H1 (cell line): Measurements from ENCODE around the gene DPEP2NB. TPM values are rescaled to one million over a fixed set of nuclear protein-coding genes. Genes with fewer than 3 reads are reported as not detected.

Source experiments
- CTCF ChIA-PET: fragments of 300-600 bp; sonication (Branson Sonifier 250); formaldehyde crosslinking; loops from one replicate; lab custom pipeline; 2021; ENCODE audit not compliant: partially characterized antibody; lab: Charles Lee
- POLR2A ChIA-PET: fragments of 300-600 bp; sonication (Branson Sonifier 250); formaldehyde crosslinking; loops from one replicate; lab custom pipeline; 2021; ENCODE audit warnings: inconsistent platforms; ENCODE audit not compliant: partially characterized antibody; lab: Charles Lee
- DNase-seq, 2 experiments: peaks; one replicate each; pipeline versions ENCODE4 v3.0.0 to v3.0.0-alpha.2; 2010 to 2022; ENCODE audit warnings: low spot score in 2 of 2, low read depth in 1 of 2, mixed read lengths in 1 of 2
- FAIRE-seq: peaks from 2 replicates; lab custom pipeline; 2011; peaks lifted over from hg19 to GRCh38; lab: Jason Lieb, UNC
- H2AFZ ChIP-seq: 2 replicates; pipeline ENCODE4 v1.8.1; 2012; ENCODE audit warnings: low read length, inconsistent platforms
- H2AK5ac ChIP-seq: 2 replicates; pipeline ENCODE4 v1.6.1; 2013; ENCODE audit warnings: low read depth, low read length
- H2BK120ac ChIP-seq: replicated peaks from 2 replicates; pipeline ENCODE3; 2013; ENCODE audit warnings: low read depth, low read length, inconsistent platforms
- H2BK12ac ChIP-seq: 2 replicates; pipeline ENCODE4 v1.6.1; 2013; ENCODE audit warnings: low read depth, low read length
- H2BK15ac ChIP-seq: 2 replicates; pipeline ENCODE4 v1.6.1; 2013; ENCODE audit warnings: low read length
- H2BK20ac ChIP-seq: 2 replicates; pipeline ENCODE4 v1.6.1; 2013; ENCODE audit warnings: low read length
- H2BK5ac ChIP-seq: 2 replicates; pipeline ENCODE4 v1.6.1; 2013; ENCODE audit warnings: low read depth, low read length
- H3K14ac ChIP-seq: 2 replicates; pipeline ENCODE4 v1.6.1; 2013; ENCODE audit warnings: inconsistent platforms; ENCODE audit not compliant: insufficient read length
- H3K18ac ChIP-seq: 2 replicates; pipeline ENCODE4 v1.6.1; 2013; ENCODE audit warnings: low read length; ENCODE audit errors: extremely low read depth
- H3K23ac ChIP-seq: 2 replicates; pipeline ENCODE4 v1.6.1; 2013; ENCODE audit warnings: inconsistent platforms; ENCODE audit not compliant: insufficient read length
- H3K23me2 ChIP-seq: 2 replicates; pipeline ENCODE4 v1.6.1; 2013; ENCODE audit warnings: low read depth, low read length
- H3K27ac ChIP-seq: 2 replicates; pipeline ENCODE4 v1.6.1; 2011; ENCODE audit warnings: low read depth, low read length, inconsistent platforms
- H3K27me3 ChIP-seq, 4 experiments: replicated peaks in 1 of 4; 1 replicate in 1 of 4; 2 replicates in 3 of 4; pipeline versions ENCODE4 v1.6.1 to v1.8.1; 2011 to 2013; ENCODE audit warnings: low read length in 3 of 4, mild to moderate bottlenecking in 3 of 4, inconsistent platforms in 2 of 4, mixed read lengths in 2 of 4, moderate library complexity in 1 of 4; ENCODE audit not compliant: control insufficient read depth in 3 of 4, insufficient read depth in 3 of 4; ENCODE audit errors: extremely low read depth in 1 of 4
- H3K36me3 ChIP-seq, 4 experiments: 2 replicates each; pipeline versions ENCODE4 v1.6.1 to v1.8.1; 2011 to 2013; ENCODE audit warnings: mild to moderate bottlenecking in 4 of 4, low read length in 3 of 4, moderate library complexity in 2 of 4, control low read depth in 1 of 4, inconsistent platforms in 1 of 4; ENCODE audit not compliant: insufficient read depth in 4 of 4, control insufficient read depth in 2 of 4
- H3K4ac ChIP-seq: replicated peaks from 2 replicates; pipeline ENCODE3; 2013; ENCODE audit warnings: low read length, low read depth, mixed read lengths, inconsistent platforms; ENCODE audit not compliant: insufficient read length
- H3K4me1 ChIP-seq, 4 experiments: replicated peaks in 1 of 4; 1 replicate in 1 of 4; 2 replicates in 3 of 4; pipeline versions ENCODE4 v1.6.1 to v1.8.1; 2011 to 2013; ENCODE audit warnings: low read length in 3 of 4, inconsistent platforms in 2 of 4, mixed read lengths in 1 of 4; ENCODE audit not compliant: insufficient read depth in 4 of 4, control insufficient read depth in 3 of 4
- H3K4me2 ChIP-seq, 2 experiments: 2 replicates each; pipeline versions ENCODE4 v1.6.1 to v1.8.1; 2011 to 2013; ENCODE audit warnings: low read depth in 2 of 2, low read length in 2 of 2, control low read depth in 1 of 2, inconsistent platforms in 1 of 2, mild to moderate bottlenecking in 1 of 2; ENCODE audit not compliant: insufficient read depth in 1 of 2
- H3K4me3 ChIP-seq, 4 experiments: fragments of 200-600, 300-600 bp in 1 of 4; sonication (generic), shearing (Covaris generic), sonication (Bioruptor Twin) in 1 of 4; 2 replicates each; pipeline versions ENCODE4 v1.5.1 to v1.8.1; 2011 to 2016; ENCODE audit warnings: low read length in 4 of 4, low read depth in 3 of 4, control low read depth in 2 of 4, inconsistent platforms in 2 of 4, mild to moderate bottlenecking in 2 of 4, mixed read lengths in 1 of 4, moderate library complexity in 1 of 4; ENCODE audit not compliant: insufficient read depth in 2 of 4; ENCODE audit errors: extremely low read depth in 1 of 4
- H3K56ac ChIP-seq: replicated peaks from 2 replicates; pipeline ENCODE3; 2013; ENCODE audit warnings: low read depth, mild to moderate bottlenecking, mixed read lengths, low read length, inconsistent platforms; ENCODE audit not compliant: insufficient read length
- H3K79me1 ChIP-seq: 2 replicates; pipeline ENCODE4 v1.6.1; 2013; ENCODE audit warnings: low read depth, low read length, control low read depth
- H3K79me2 ChIP-seq, 2 experiments: 2 replicates each; pipeline versions ENCODE4 v1.6.1 to v1.8.1; 2012 to 2013; ENCODE audit warnings: low read length in 2 of 2, mild to moderate bottlenecking in 2 of 2, inconsistent platforms in 1 of 2; ENCODE audit not compliant: insufficient read depth in 2 of 2, control insufficient read depth in 1 of 2
- H3K9ac ChIP-seq, 4 experiments: replicated peaks in 1 of 4; 1 replicate in 1 of 4; 2 replicates in 3 of 4; pipeline versions ENCODE4 v1.6.1 to v1.8.1; 2011 to 2013; ENCODE audit warnings: low read depth in 3 of 4, low read length in 3 of 4, control low read depth in 2 of 4, mild to moderate bottlenecking in 2 of 4, moderate library complexity in 2 of 4, inconsistent platforms in 1 of 4; ENCODE audit errors: extremely low read depth in 1 of 4
- H3K9me3 ChIP-seq, 2 experiments: 2 replicates each; pipeline versions ENCODE4 v1.6.1 to v1.8.1; 2012 to 2013; ENCODE audit warnings: mild to moderate bottlenecking in 2 of 2, moderate library complexity in 2 of 2, control low read depth in 1 of 2, inconsistent platforms in 1 of 2, low read depth in 1 of 2, low read length in 1 of 2, mixed read lengths in 1 of 2; ENCODE audit not compliant: insufficient read depth in 2 of 2
- H4K20me1 ChIP-seq, 2 experiments: replicated peaks in 1 of 2; 2 replicates each; pipeline versions ENCODE3 to v1.8.1; 2011 to 2013; ENCODE audit warnings: inconsistent platforms in 2 of 2, low read length in 2 of 2, mild to moderate bottlenecking in 1 of 2; ENCODE audit not compliant: insufficient read depth in 2 of 2, control insufficient read depth in 1 of 2
- H4K5ac ChIP-seq: 2 replicates; pipeline ENCODE4 v1.6.1; 2013; ENCODE audit warnings: low read length, low read depth, mixed read lengths, inconsistent platforms; ENCODE audit not compliant: insufficient read length
- H4K8ac ChIP-seq: 2 replicates; pipeline ENCODE4 v1.8.0; 2013; ENCODE audit warnings: mild to moderate bottlenecking, moderate library complexity, low read length, inconsistent platforms; ENCODE audit not compliant: insufficient read depth; ENCODE audit errors: extremely low read depth
- H4K91ac ChIP-seq: replicated peaks from 2 replicates; pipeline ENCODE3; 2013; ENCODE audit warnings: low read length, mixed read lengths, inconsistent platforms; ENCODE audit not compliant: insufficient read length
- WGBS, 2 experiments: shearing (Covaris generic) in 1 of 2; methylation state at CpG; one replicate each; pipeline versions ENCODE4 v1.1.6 to v1.1.7; 2013 to 2015; ENCODE audit warnings: low lambda C conversion rate in 2 of 2, mixed read lengths in 2 of 2, inconsistent platforms in 1 of 2, low coverage in 1 of 2, missing lambda C conversion rate in 1 of 2; ENCODE audit not compliant: insufficient replicate concordance in 2 of 2, insufficient coverage in 1 of 2, insufficient read length in 1 of 2; ENCODE audit errors: extremely low coverage in 1 of 2, missing lambda C conversion rate in 1 of 2; 5-methylcytosine and 5-hydroxymethylcytosine counted together
- polyA plus RNA-seq, 7 experiments: library from polyadenylated mRNA; depleted of rRNA in 3 of 7; stranded (reverse) in 5 of 7; unstranded in 2 of 7; fragments of >200 nt in 5 of 7; fragments of 200-250 nt in 2 of 7; gene quantifications; 1 replicate in 5 of 7; 2 replicates in 1 of 7; 4 replicates in 1 of 7; pipeline versions ENCODE4 v1.2.1 to v1.2.3, GENCODE V29; 2011 to 2013; ENCODE audit warnings: missing spikeins in 2 of 7, mixed read lengths in 2 of 7
- total RNA-seq: library from RNA; stranded (reverse); fragmentation: NEBNext Ultra II Directional; extraction: Animal tissue kit (Norgen Biotek cat#: 25700); gene quantifications from 2 replicates; pipeline ENCODE4 v1.2.1, GENCODE V29; 2021

The DPEP2NB gene
- total and polyA plus RNA-seq, 2 of the 8 experiments (the other 6 are each of a cell fraction or from before 2014, with no cell fraction given) = not detected

DNA sequence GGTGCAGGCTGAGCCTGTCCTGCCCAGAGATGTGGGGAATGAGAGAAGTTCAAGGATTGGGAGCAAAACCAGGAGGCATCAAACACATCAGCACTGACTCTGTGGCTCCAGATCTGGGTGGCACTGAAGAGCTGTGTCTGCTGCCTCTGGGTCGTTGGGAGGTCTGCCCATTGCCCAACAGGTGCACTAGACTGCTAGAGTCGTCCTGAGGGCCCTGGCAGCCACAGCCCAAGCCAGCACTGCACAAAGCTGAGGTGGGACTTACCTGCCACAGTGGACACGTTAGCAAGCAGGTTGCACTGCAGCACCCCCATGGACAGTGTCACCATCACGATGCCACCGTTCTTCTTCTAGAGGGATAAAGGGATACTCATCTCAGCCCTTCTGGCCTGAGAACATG, 38.7 kb downstream of the DPEP2NB start:
- no peak overlapping the region for H2BK120ac ChIP-seq
- no peak overlapping the region for H4K8ac ChIP-seq
- H3K4me1 ChIP-seq = peaks cover 0 to 4% (median 0%) of the 10 kb centered on the region in 4 experiments; a peak in 3 of 7 replicates
- H3K79me1 ChIP-seq = no peaks in the 10 kb centered on the region
- H2AFZ ChIP-seq = no peak overlapping the region
- H3K14ac ChIP-seq = no peak overlapping the region
- H3K4me3 ChIP-seq = no peak overlapping the region
- no peaks in the 10 kb centered on the region for H4K20me1 ChIP-seq
- FAIRE-seq (no peak), DNase-seq (no peak)
- no peaks in the 10 kb centered on the region; a peak in 1 of 8 replicates for H3K36me3 ChIP-seq
- no peak overlapping the region for H2BK15ac ChIP-seq
- no peak overlapping the region for H3K4me2 ChIP-seq
- H3K27ac ChIP-seq = no peak overlapping the region
- 92% methylated on average over 5 of the region's 5 CpGs; no CpG with 5 or more reads in 1 of the 2 experiments for WGBS, 2 experiments
- H3K4ac ChIP-seq = no peak overlapping the region
- H3K9ac ChIP-seq = no peak overlapping the region
- H2BK12ac ChIP-seq = no peak overlapping the region; the same call in 1 of the 2 replicates
- no peak overlapping the region for H4K5ac ChIP-seq
- H3K56ac ChIP-seq = no peak overlapping the region
- H2BK5ac ChIP-seq = no peak overlapping the region
- CTCF ChIA-PET = interaction anchor here (0.6 to 2.7 kb wide), 5 partner anchors 8 to 64 kb away, joined by 3 to 10 read pairs (median 3); no protein-coding TSS in a partner anchor
- H3K27me3 ChIP-seq = peaks cover 0 to 2% (median 0%) of the 10 kb centered on the region in 4 experiments; a peak in 2 of 7 replicates
- no peak overlapping the region for H4K91ac ChIP-seq
- no peak overlapping the region for H2AK5ac ChIP-seq
- H3K23me2 ChIP-seq = no peaks in the 10 kb centered on the region
- H2BK20ac ChIP-seq = no peak overlapping the region
- no peak overlapping the region for H3K18ac ChIP-seq
- no peaks in the 10 kb centered on the region for H3K79me2 ChIP-seq
- POLR2A ChIA-PET = interaction anchor here (1.4 to 1.8 kb wide), 2 partner anchors 10 to 108 kb away, joined by 5 read pairs; partner anchors contain the start of gene NFATC3
- no peak overlapping the region for H3K23ac ChIP-seq
- no peaks in the 10 kb centered on the region; a peak in 1 of 4 replicates for H3K9me3 ChIP-seq
